Vagina (tissue), 2 donors: ENCODE data around the gene HTRA3. TPM values are rescaled to one million over a fixed set of nuclear protein-coding genes. Genes with fewer than 3 reads are reported as not detected.

Experiments used
- DNase-seq, 2 donors: peaks; one replicate each; pipeline ENCODE4 v3.0.0-alpha.2; 2017; ENCODE audit errors: extremely low spot score in 2 of 2
- H3K27ac ChIP-seq: fragments of 200-600 bp; sonication (generic); one replicate; pipeline ENCODE4 v1.5.1; 2019
- H3K27me3 ChIP-seq: fragments of 200-600 bp; sonication (generic); one replicate; pipeline ENCODE4 v1.5.1; 2019
- H3K36me3 ChIP-seq, 2 donors: fragments of 200-600 bp; sonication (generic); one replicate each; pipeline ENCODE4 v1.5.1; 2017 to 2019
- H3K4me1 ChIP-seq: fragments of 200-600 bp; sonication (generic); one replicate; pipeline ENCODE4 v1.5.1; 2019
- H3K4me3 ChIP-seq, 2 donors: fragments of 200-600 bp; sonication (generic); 1 replicate in 1 of 2; 2 replicates in 1 of 2; pipeline ENCODE4 v1.5.1; 2016 to 2019
- H3K9me3 ChIP-seq: fragments of 200-600 bp; sonication (generic); one replicate; pipeline ENCODE4 v1.5.1; 2019
- CTCF ChIP-seq, 3 experiments: fragments of 450-650 bp in 2 of 3; fragments of 200-600 bp in 1 of 3; sonication (generic) in 1 of 3; IDR thresholded peaks; one replicate each; pipeline ENCODE4 v1.5.1; 2017 to 2019; ENCODE audit warnings: antibody characterized with exemption in 3 of 3, mild to moderate bottlenecking in 2 of 3, moderate library complexity in 2 of 3
- POLR2A ChIP-seq, 2 donors: fragments of 450-650 bp; IDR thresholded peaks; one replicate each; pipeline ENCODE4 v1.6.1; 2017; ENCODE audit warnings: antibody characterized with exemption in 2 of 2, mild to moderate bottlenecking in 2 of 2, moderate library complexity in 2 of 2
- POLR2AphosphoS5 ChIP-seq, 2 donors: sonication (generic); formaldehyde crosslinking; IDR thresholded peaks; one replicate each; pipeline ENCODE4 v1.9.0; 2017; ENCODE audit warnings: antibody characterized with exemption in 2 of 2, mild to moderate bottlenecking in 2 of 2, low read depth in 1 of 2; ENCODE audit not compliant: insufficient read depth in 1 of 2
- intact Hi-C: fragments of 100-400 bp; cut with DNase I; formaldehyde crosslinking; loops from one replicate; pipeline ENCODE4 v1.15.1; 2023
- total RNA-seq: library from RNA; depleted of rRNA; stranded (reverse); fragments of >200 nt; gene quantifications from one replicate; pipeline ENCODE4 v1.2.3, GENCODE V29; 2016

HTRA3 gene
- total RNA-seq, 1 donor from 2014 or later: 33.1 TPM

GRCh38 chr4:8241211-8241779 is 28.3 kb upstream of the HTRA3 start:
- no peak overlapping the region for H3K27ac ChIP-seq
- no peaks in the 10 kb centered on the region for H3K27me3 ChIP-seq
- no peak for TF ChIP-seq POLR2AphosphoS5 (IDR thresholded peaks at IDR 0.05; ENCODE audit: insufficient read depth in 1 of 2, low read depth in 1 of 2)
- no peak for TF ChIP-seq POLR2A (IDR thresholded peaks at IDR 0.05)
- TF ChIP-seq CTCF (IDR thresholded peaks at IDR 0.05): no peak
- H3K4me1 ChIP-seq: peaks cover 10% of the 10 kb centered on the region
- H3K9me3 ChIP-seq: no peaks in the 10 kb centered on the region
- intact Hi-C loops: loop anchor here (2.0 kb wide), 1 partner anchor 164 kb away; no protein-coding TSS in a partner anchor
- no peaks in the 10 kb centered on the region for H3K36me3 ChIP-seq
- H3K4me3 ChIP-seq: no peak overlapping the region
- DNase-seq: no peak

GRCh38 chr4:8241895-8242696 is 27.5 kb upstream of the HTRA3 start:
- peaks cover 10% of the 10 kb centered on the region for H3K4me1 ChIP-seq
- no peak for DNase-seq
- intact Hi-C loops: loop anchor here (2.0 kb wide), 1 partner anchor 163 kb away; no protein-coding TSS in a partner anchor
- H3K27me3 ChIP-seq: no peaks in the 10 kb centered on the region
- H3K27ac ChIP-seq: peak overlapping the region; percentile 79
- H3K4me3 ChIP-seq: no peak overlapping the region
- TF ChIP-seq POLR2AphosphoS5 (IDR thresholded peaks at IDR 0.05; ENCODE audit: insufficient read depth in 1 of 2, low read depth in 1 of 2): peak; percentile 42 to 78
- no peak for TF ChIP-seq POLR2A (IDR thresholded peaks at IDR 0.05)
- TF ChIP-seq CTCF (IDR thresholded peaks at IDR 0.05): peak; percentile 95 to 99 (median 96)
- H3K9me3 ChIP-seq: no peaks in the 10 kb centered on the region
- no peaks in the 10 kb centered on the region for H3K36me3 ChIP-seq

DNA sequence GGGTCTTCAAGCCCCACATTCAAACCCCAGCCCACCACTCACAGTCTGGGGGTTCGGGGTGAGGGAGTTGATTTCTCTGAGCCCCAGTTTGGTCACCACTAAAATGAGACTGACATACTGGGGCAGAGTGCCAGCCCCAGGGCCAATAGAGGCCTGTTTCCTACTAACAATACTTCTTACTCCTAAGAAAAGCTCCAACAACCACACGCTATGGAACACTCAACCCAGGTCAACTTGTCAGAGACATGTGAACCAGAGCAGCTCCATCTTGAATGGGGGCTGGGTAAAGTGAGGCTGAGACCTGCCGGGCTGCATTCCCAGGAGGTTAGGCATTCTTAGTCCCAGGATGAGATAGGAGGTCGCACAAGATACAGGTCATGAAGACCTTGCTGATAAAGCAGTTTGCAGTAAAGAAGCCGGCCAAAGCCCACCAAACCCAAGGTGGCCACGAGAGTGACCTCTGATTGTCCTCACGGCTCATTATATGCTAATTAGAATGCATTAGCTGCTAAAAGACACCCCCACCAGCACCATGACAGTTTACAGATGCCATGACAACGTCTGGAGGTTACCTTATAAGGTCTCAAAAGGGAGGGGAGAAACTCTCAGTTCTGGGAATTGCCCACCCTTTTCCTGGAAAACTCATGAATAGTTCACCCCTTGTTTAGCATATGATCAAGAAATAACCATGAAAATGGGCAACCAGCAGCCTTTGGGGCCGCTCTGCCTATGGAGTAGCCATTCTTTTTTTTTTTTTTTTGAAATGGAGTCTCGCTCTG is 26.6 kb upstream of the HTRA3 start:
- peaks cover 18% of the 10 kb centered on the region for H3K4me1 ChIP-seq
- no peak overlapping the region for H3K4me3 ChIP-seq
- TF ChIP-seq POLR2AphosphoS5 (IDR thresholded peaks at IDR 0.05; ENCODE audit: insufficient read depth in 1 of 2, low read depth in 1 of 2) (no peak), POLR2A (IDR thresholded peaks at IDR 0.05) (no peak), CTCF (IDR thresholded peaks at IDR 0.05) (no peak)
- no peaks in the 10 kb centered on the region for H3K9me3 ChIP-seq
- no peak for DNase-seq
- H3K36me3 ChIP-seq: no peaks in the 10 kb centered on the region
- intact Hi-C loops: no loop called here
- peak overlapping the region; percentile 79 for H3K27ac ChIP-seq
- no peaks in the 10 kb centered on the region for H3K27me3 ChIP-seq

GRCh38 chr4:8244001-8244757 is 25.4 kb upstream of the HTRA3 start:
- Histone ChIP-seq H3K27me3 (no peaks in the 10 kb centered on the region), H3K36me3 (no peaks in the 10 kb centered on the region), H3K27ac (no peak overlapping the region), H3K9me3 (no peaks in the 10 kb centered on the region), H3K4me3 (no peak overlapping the region), H3K4me1 (peaks cover 21% of the 10 kb centered on the region)
- no peak for DNase-seq
- intact Hi-C loops: no loop called here
- TF ChIP-seq CTCF (IDR thresholded peaks at IDR 0.05): no peak
- no peak for TF ChIP-seq POLR2AphosphoS5 (IDR thresholded peaks at IDR 0.05; ENCODE audit: insufficient read depth in 1 of 2, low read depth in 1 of 2)
- no peak for TF ChIP-seq POLR2A (IDR thresholded peaks at IDR 0.05)
